Testis (tissue), 3 donors: ENCODE measurements around the gene FCHO2. TPM values are rescaled to one million over a fixed set of nuclear protein-coding genes. Genes with fewer than 3 reads are reported as not detected.
A peak's percentile ranks its signal among the peaks of the same experiment; 100 is the strongest.

Experiments
- DNase-seq: peaks from one replicate; pipeline ENCODE4 v3.0.0-alpha.2; 2019
- H3K27ac ChIP-seq, 2 donors: fragments of 200-600 bp; sonication (generic); one replicate each; pipeline ENCODE4 v1.5.1; 2019
- H3K27me3 ChIP-seq: fragments of 200-600 bp; sonication (generic); one replicate; pipeline ENCODE4 v1.5.1; 2019
- H3K36me3 ChIP-seq: fragments of 200-600 bp; sonication (generic); one replicate; pipeline ENCODE4 v1.5.1; 2017; ENCODE audit warnings: low read depth; ENCODE audit errors: missing control alignments
- H3K4me1 ChIP-seq: fragments of 200-600 bp; sonication (generic); one replicate; pipeline ENCODE4 v1.5.1; 2019
- H3K4me3 ChIP-seq, 2 donors: fragments of 200-600 bp; sonication (generic); one replicate each; pipeline ENCODE4 v1.5.1; 2017 to 2019
- H3K9me3 ChIP-seq: fragments of 200-600 bp; sonication (generic); one replicate; pipeline ENCODE4 v1.5.1; 2017
- POLR2A ChIP-seq: fragments of 450-650 bp; IDR thresholded peaks from one replicate; pipeline ENCODE4 v1.6.1; 2017; ENCODE audit warnings: antibody characterized with exemption, mild to moderate bottlenecking, moderate library complexity
- WGBS, 2 donors: methylation state at CpG; one replicate each; pipeline ENCODE4 v1.1.5; 2018; 5-methylcytosine and 5-hydroxymethylcytosine counted together
- intact Hi-C: fragments of 100-400 bp; cut with DNase I; formaldehyde crosslinking; loops from one replicate; pipeline ENCODE4 v1.15.1; 2023; ENCODE audit warnings: low total_unique reads
- polyA plus RNA-seq: library from polyadenylated mRNA; stranded (reverse); fragments of 350-450 nt; fragmentation: Illumina TruSeq; extraction: RNeasy Lipid Tissue Mini Kit (QIAGEN cat#74804); gene quantifications from one replicate; pipeline ENCODE4 v1.2.3, GENCODE V29; 2014; ENCODE audit warnings: low read depth, low replicate concordance; ENCODE audit not compliant: insufficient read depth
- total RNA-seq, 2 donors: library from RNA; depleted of rRNA; stranded (reverse); fragments of >200 nt; gene quantifications; one replicate each; pipeline ENCODE4 v1.2.3, GENCODE V29; 2016
- TF ChIP-seq, protein P1 (sequence below), 3 experiments: fragments of 450-650 bp in 2 of 3; fragments of 200-600 bp in 1 of 3; sonication (generic) in 1 of 3; IDR thresholded peaks; one replicate each; pipeline ENCODE4 v1.5.1; 2016 to 2019; ENCODE audit warnings: antibody characterized with exemption in 3 of 3, mild to moderate bottlenecking in 2 of 3, moderate library complexity in 1 of 3

FCHO2 gene
- total and polyA plus RNA-seq, 3 donors from 2014 or later = 8.7 to 20.6 (median 18.7) TPM

DNA sequence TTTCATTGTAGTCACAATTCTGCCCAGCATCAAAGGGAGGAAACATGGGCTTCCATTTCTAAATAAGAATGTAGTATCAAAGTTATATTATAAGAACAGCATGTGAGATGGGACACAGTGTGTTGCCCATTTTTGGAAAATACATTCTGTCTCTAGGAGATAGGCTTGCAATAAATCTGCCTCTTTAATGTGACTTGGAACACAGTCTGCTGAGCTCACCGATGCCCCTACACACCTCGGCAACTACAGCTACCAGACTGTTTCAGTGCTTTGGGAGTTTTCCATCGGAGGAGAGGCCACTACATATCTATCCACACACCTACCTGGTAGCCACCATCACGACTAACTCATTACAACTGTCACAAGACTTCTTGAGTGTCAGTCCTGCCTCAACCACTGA lies 18.9 kb upstream of the FCHO2 start:
- no peaks in the 10 kb centered on the region for H3K36me3 ChIP-seq
- WGBS, 2 donors = 77 to 86% methylated on average over 4 of the region's 4 CpGs
- no peak for DNase-seq
- no peak for TF ChIP-seq POLR2A
- TF ChIP-seq, protein P1, sequence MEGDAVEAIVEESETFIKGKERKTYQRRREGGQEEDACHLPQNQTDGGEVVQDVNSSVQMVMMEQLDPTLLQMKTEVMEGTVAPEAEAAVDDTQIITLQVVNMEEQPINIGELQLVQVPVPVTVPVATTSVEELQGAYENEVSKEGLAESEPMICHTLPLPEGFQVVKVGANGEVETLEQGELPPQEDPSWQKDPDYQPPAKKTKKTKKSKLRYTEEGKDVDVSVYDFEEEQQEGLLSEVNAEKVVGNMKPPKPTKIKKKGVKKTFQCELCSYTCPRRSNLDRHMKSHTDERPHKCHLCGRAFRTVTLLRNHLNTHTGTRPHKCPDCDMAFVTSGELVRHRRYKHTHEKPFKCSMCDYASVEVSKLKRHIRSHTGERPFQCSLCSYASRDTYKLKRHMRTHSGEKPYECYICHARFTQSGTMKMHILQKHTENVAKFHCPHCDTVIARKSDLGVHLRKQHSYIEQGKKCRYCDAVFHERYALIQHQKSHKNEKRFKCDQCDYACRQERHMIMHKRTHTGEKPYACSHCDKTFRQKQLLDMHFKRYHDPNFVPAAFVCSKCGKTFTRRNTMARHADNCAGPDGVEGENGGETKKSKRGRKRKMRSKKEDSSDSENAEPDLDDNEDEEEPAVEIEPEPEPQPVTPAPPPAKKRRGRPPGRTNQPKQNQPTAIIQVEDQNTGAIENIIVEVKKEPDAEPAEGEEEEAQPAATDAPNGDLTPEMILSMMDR (IDR thresholded peaks at IDR 0.05) = no peak
- H3K27ac ChIP-seq = no peak overlapping the region
- H3K4me3 ChIP-seq = no peak overlapping the region
- no peaks in the 10 kb centered on the region for H3K4me1 ChIP-seq
- H3K27me3 ChIP-seq = no peaks in the 10 kb centered on the region
- intact Hi-C loops = no loop called here
- H3K9me3 ChIP-seq = no peaks in the 10 kb centered on the region

DNA sequence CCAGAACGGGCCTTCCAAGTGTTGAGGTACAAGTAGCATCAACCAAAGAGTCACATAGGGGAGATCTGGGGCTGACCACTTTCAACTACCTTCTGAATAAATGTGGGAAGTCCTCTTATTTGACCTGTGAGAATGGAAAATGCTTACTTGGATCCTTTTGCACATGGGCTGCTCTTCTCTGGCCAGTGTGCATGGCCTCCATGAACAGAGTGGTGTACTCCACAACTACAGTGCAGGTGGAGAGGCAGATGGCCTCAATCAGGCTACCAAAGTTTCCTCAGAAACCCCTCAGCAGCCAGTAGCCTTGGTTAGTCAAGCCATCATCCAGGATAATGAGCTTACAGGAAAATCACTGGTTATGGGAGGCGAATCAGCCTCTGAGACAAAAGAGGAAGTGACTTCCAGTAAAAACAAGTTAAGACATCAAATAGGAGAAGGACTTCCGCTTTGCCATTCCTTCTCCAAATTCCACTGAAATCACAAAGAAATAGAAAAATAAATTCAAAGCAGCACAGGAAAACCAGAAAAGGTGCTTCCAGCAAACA lies 18.3 kb upstream of the FCHO2 start:
- Histone ChIP-seq H3K27ac (no peak overlapping the region), H3K9me3 (no peaks in the 10 kb centered on the region), H3K27me3 (no peaks in the 10 kb centered on the region), H3K4me1 (no peaks in the 10 kb centered on the region), H3K4me3 (no peak overlapping the region), H3K36me3 (no peaks in the 10 kb centered on the region)
- no peak for TF ChIP-seq POLR2A
- TF ChIP-seq, protein P1 (IDR thresholded peaks at IDR 0.05) = no peak
- 82 to 86% methylated on average over 3 of the region's 3 CpGs for WGBS, 2 donors
- DNase-seq = no peak
- intact Hi-C loops = no loop called here

DNA sequence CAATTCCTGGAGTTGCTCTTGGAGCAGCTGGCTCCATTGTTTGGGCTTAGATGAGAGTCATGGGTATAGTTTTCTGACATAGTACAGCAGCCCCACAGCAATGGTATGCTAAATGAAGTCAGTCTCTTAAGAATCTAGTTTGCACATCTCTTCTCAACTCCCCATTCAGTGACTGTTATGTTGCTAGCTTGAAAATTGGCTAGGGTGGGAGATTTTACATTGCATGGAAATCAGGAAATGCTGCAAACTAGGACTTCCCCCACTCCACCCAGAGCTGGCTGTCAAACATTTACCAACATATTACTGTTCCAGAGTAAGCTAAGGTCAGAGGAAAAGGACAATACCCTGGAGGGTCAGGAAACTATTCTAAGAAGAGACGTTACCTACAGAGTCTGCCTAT lies 17.6 kb upstream of the FCHO2 start:
- H3K27ac ChIP-seq = peak overlapping the region in 1 of 2 donors; percentile 13
- intact Hi-C loops = no loop called here
- no peak for DNase-seq
- H3K4me1 ChIP-seq = no peaks in the 10 kb centered on the region
- no peaks in the 10 kb centered on the region for H3K9me3 ChIP-seq
- TF ChIP-seq POLR2A = no peak
- TF ChIP-seq, protein P1 (IDR thresholded peaks at IDR 0.05) = no peak
- H3K27me3 ChIP-seq = no peaks in the 10 kb centered on the region
- H3K36me3 ChIP-seq = no peaks in the 10 kb centered on the region
- no peak overlapping the region for H3K4me3 ChIP-seq
- WGBS, 2 donors = 56 to 58% methylated on average over 1 of the region's 1 CpG

DNA sequence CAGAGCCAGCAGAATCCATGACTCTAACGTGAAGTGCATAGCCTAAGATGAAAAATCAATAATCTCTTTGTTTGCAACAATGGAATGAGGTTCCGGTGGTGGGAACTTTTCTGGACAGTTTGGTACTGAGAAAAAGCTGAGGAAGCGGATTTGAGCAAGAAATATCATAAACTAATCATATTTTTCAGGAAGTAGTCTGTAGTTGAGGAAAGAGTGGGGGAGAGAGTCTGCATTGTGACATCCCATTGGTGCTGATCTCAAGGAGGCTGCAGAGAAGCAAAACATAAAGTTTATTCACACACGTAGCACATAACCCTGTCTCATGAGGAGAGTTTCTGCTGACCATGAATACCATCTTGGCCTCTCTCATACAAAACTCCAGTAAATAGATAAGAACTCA lies 15.8 kb upstream of the FCHO2 start:
- H3K27ac ChIP-seq = no peak overlapping the region
- intact Hi-C loops = no loop called here

DNA sequence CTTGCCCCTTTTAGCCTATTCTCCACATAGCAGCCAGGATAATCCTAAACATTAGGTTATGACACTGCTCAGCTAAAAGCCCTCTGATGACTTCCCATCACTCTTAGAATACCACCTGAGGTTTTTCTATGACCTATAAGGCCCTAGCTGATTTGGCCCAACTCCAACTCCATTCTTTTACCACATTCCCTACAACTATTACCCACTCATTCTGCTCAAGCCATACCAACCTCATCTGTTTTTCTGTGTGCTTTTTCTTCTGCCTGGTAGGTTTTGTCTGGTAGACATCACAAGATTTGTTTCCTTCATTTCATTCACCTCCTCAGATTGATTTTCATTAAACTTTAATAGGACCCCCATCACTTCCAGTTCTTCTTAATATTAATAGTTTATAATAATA lies 12.5 kb upstream of the FCHO2 start:
- H3K4me3 ChIP-seq = no peak overlapping the region
- no peak overlapping the region for H3K27ac ChIP-seq
- no peak for TF ChIP-seq POLR2A
- TF ChIP-seq, protein P1 (IDR thresholded peaks at IDR 0.05) = no peak
- no peaks in the 10 kb centered on the region for H3K27me3 ChIP-seq
- no peaks in the 10 kb centered on the region for H3K9me3 ChIP-seq
- no peaks in the 10 kb centered on the region for H3K36me3 ChIP-seq
- H3K4me1 ChIP-seq = no peaks in the 10 kb centered on the region
- no peak for DNase-seq
- intact Hi-C loops = no loop called here

More for the DNA sequence above, 15.8 kb upstream of the FCHO2 start:
- Histone ChIP-seq H3K4me3 (no peak overlapping the region), H3K36me3 (no peaks in the 10 kb centered on the region), H3K27me3 (no peaks in the 10 kb centered on the region), H3K4me1 (no peaks in the 10 kb centered on the region), H3K9me3 (no peaks in the 10 kb centered on the region)
- 55% methylated on average over 4 of the region's 4 CpGs for WGBS, 2 donors
- TF ChIP-seq, protein P1 (IDR thresholded peaks at IDR 0.05) = no peak
- no peak for TF ChIP-seq POLR2A
- DNase-seq = no peak
